ENCODE measurements around the gene BCR. TPM values are rescaled to one million over a fixed set of nuclear protein-coding genes. Genes with fewer than 3 reads are reported as not detected.
A peak's percentile ranks its signal among the peaks of the same experiment; 100 is the strongest.

The BCR gene
- total RNA-seq, 2 experiments from 2014 or later, result 60.0 to 64.8 TPM

DNA sequence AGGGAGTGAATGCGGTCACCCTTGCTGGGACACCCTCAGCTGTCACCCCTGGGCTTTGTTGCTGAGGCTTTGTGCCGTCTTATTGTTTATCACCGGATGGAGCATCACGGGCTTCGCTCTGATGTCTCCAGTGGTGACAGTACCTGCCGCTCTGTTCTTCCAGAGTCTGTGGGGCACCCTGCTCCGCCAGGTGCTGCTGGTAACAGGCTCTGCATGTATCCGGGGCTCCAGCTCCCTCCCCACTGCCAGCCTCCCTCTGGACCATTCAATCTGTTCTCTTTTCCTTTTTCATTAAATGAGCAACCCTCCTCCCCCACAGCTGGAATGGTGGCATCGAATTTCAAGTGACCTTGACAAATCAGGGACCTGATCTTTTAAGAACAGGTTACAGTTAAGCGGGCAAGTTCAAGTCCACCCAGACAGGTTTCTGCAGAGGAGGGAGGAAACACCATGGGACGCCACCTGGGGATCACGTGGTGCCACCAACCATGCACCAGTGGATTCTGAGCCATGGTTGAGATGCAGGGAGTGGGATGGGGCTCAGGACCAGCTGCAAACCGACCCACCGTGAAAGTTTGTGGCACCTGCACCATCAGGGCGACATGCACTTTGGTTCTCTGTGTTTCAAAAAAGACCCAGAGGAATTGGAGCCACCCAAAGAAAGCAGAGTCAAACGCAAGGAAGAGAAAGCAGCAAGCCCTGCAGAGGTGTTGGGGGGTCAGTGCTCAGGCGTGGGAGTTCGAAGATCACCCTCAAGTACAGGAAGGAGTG is 89.3 kb downstream of the BCR start:
- H3K9me3 ChIP-seq (ENCODE audit: control insufficient read depth in 1 of 2, insufficient read depth in 1 of 2, low read length in 2 of 2), result no peaks in the 10 kb centered on the region
- ChIA-PET CTCF (no interaction called here), POLR2A (no interaction called here)
- intact Hi-C loops (cut with DNase I, micrococcal nuclease), result no loop called here
- Mint-ChIP-seq H3K9me3 (no peaks in the 10 kb centered on the region), H3K4me3 (no peak overlapping the region), H3K4me1 (ENCODE audit: low read depth) (no peaks in the 10 kb centered on the region), H3K27me3 (no peaks in the 10 kb centered on the region), H3K27ac (no peak overlapping the region), H3K36me3 (ENCODE audit: low read depth) (peaks cover 60% of the 10 kb centered on the region)
- H3K4me3 ChIP-seq (ENCODE audit: low read length), result no peak overlapping the region
- no peak for DNase-seq
- no peaks in the 10 kb centered on the region for H3K27me3 ChIP-seq (ENCODE audit: control insufficient read depth in 1 of 2, insufficient read depth in 2 of 2, low read length in 2 of 2)
- no peak for TF ChIP-seq CTCF (IDR thresholded peaks at IDR 0.05)
- peaks cover under 1% of the 10 kb centered on the region for H3K4me1 ChIP-seq (ENCODE audit: insufficient read depth, low read length)
- no peak for ATAC-seq (ENCODE audit: poor library complexity)
- peaks cover 75% of the 10 kb centered on the region for H3K36me3 ChIP-seq (ENCODE audit: insufficient read depth, low read length)
- H3K27ac ChIP-seq (ENCODE audit: low read depth in 1 of 2, low read length in 2 of 2), result no peak overlapping the region

- Mint-ChIP-seq H3K9me3 (no peaks in the 10 kb centered on the region), H3K36me3 (ENCODE audit: low read depth) (peaks cover 57% of the 10 kb centered on the region), H3K27ac (peak overlapping the region; percentile 30), H3K4me3 (no peak overlapping the region), H3K4me1 (ENCODE audit: low read depth) (no peaks in the 10 kb centered on the region), H3K27me3 (no peaks in the 10 kb centered on the region)
- Histone ChIP-seq H3K27ac (ENCODE audit: low read depth in 1 of 2, low read length in 2 of 2) (no peak overlapping the region), H3K36me3 (ENCODE audit: insufficient read depth, low read length) (peaks cover 74% of the 10 kb centered on the region), H3K9me3 (ENCODE audit: control insufficient read depth in 1 of 2, insufficient read depth in 1 of 2, low read length in 2 of 2) (no peaks in the 10 kb centered on the region), H3K27me3 (ENCODE audit: control insufficient read depth in 1 of 2, insufficient read depth in 2 of 2, low read length in 2 of 2) (no peaks in the 10 kb centered on the region), H3K4me3 (ENCODE audit: low read length) (no peak overlapping the region), H3K4me1 (ENCODE audit: insufficient read depth, low read length) (no peaks in the 10 kb centered on the region)
- intact Hi-C loops (cut with DNase I, micrococcal nuclease), result no loop called here
- POLR2A ChIA-PET, result no interaction called here
- no peak for ATAC-seq (ENCODE audit: poor library complexity)
- DNase-seq, result no peak
- no peak for TF ChIP-seq CTCF (IDR thresholded peaks at IDR 0.05)
- CTCF ChIA-PET, result interaction anchor here (1.1 kb wide), 1 partner anchor 96 kb away, joined by 3 read pairs; no protein-coding TSS in a partner anchor
Observed at GRCh38 chr22:23270212-23270733, 90.0 kb downstream of the BCR start.

DNA sequence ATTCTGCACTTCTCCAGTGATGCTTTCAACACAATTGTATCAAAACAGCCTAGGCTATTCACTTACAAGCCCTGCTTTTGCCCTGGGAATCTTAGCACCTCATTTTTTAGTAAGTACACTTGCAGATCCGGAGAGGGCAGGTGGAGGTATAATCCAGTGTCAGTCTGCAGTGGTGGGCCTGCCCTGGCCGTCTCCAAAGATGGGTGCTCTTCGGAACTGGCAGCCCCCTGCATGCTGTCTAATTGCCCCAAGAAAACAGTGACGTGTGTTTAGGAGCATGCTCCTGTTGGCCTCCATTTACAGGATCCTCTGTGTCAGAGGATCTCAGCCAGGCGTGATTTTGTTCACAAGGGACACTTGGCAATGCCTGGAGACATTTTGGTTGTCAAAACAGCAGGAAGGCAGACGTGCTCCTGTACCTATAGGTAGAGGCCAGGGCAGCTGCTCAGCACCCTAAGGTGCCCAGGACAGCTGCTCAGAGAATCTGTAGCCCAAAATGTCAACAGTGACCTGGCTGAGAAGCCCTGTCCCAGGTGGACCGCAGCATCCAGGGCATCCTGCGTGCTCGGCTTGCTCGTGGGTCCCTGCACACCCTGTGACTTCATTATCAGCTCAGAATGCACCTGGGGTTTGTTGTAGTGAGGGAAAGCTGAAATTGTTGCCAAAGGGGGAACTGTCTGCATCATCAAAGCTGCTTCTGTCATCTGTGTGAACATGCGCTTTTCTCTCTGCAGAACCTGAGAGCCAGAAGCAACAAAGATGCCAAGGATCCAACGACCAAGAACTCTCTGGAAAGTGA is 90.7 kb downstream of the BCR start:
- H3K4me3 ChIP-seq (ENCODE audit: low read length), result no peak overlapping the region
- intact Hi-C loops (cut with DNase I, micrococcal nuclease), result no loop called here
- Mint-ChIP-seq H3K4me1 (ENCODE audit: low read depth) (no peaks in the 10 kb centered on the region), H3K36me3 (ENCODE audit: low read depth) (peaks cover 57% of the 10 kb centered on the region), H3K27ac (peak overlapping the region; percentile 30), H3K27me3 (no peaks in the 10 kb centered on the region), H3K9me3 (no peaks in the 10 kb centered on the region), H3K4me3 (no peak overlapping the region)
- H3K36me3 ChIP-seq (ENCODE audit: insufficient read depth, low read length), result peaks cover 79% of the 10 kb centered on the region
- CTCF ChIA-PET, result interaction anchor here (1.1 to 1.2 kb wide), 2 partner anchors 11 to 97 kb away, joined by 3 read pairs; no protein-coding TSS in a partner anchor
- ATAC-seq (ENCODE audit: poor library complexity) (no peak), DNase-seq (no peak)
- no peaks in the 10 kb centered on the region for H3K27me3 ChIP-seq (ENCODE audit: control insufficient read depth in 1 of 2, insufficient read depth in 2 of 2, low read length in 2 of 2)
- POLR2A ChIA-PET, result no interaction called here
- H3K27ac ChIP-seq (ENCODE audit: low read depth in 1 of 2, low read length in 2 of 2), result no peak overlapping the region
- TF ChIP-seq CTCF (IDR thresholded peaks at IDR 0.05), result no peak
- no peaks in the 10 kb centered on the region for H3K4me1 ChIP-seq (ENCODE audit: insufficient read depth, low read length)
- H3K9me3 ChIP-seq (ENCODE audit: control insufficient read depth in 1 of 2, insufficient read depth in 1 of 2, low read length in 2 of 2), result no peaks in the 10 kb centered on the region
